ENCODE results near the gene ITGA1. TPM values are rescaled to one million over a fixed set of nuclear protein-coding genes. Genes with fewer than 3 reads are reported as not detected.

The ITGA1 gene
- total RNA-seq, 2 donors from 2014 or later: 29.3 to 34.9 TPM

DNA sequence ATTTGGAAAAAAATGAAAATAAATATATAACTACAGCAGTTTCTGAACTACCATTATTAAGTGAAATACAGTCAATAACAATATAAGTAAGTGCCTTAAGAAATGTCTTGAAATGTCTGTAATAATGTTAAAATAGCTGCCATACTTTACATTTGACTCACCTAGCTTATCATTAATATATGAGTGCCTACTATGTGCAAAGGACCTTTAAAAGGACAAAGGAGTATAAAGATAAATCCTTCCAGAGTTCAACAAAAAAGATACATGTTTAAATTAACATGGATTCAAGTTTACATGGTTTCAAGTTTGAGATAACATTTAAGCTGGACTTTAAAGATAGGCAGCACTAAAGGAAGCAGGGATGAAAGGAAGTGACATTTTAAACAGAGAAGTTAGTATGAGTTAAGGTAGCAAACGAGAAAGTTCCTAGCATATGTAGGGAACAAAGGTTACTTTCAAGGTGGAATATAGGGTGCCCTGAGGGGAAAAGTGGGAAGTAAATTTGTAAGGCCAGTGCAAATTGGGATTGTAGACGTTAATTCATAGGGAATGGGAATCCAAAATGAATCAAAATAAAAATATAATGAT, 8.9 kb downstream of the ITGA1 start:
- intact Hi-C loops (cut with DNase I): no loop called here
- ATAC-seq (no peak), DNase-seq (no peak)

DNA sequence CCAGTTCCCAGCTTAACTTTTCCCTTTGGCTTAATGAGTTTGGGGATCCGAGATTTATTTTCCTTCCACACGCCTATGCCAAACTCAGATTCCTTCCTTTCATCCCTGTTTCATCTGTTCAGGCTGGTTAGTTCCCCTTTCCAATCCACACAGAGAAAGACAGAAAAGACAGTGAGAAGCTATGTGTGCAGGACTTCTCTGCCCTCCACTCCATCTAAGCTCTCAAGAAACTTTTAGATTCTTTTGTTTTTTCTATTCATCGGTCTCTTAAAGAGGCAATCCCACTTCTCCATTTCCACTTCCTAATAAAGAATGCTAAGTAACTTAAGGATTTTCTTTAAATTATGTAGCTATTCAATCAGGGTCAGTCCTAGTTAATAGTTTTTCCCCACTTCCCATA, 11.2 kb downstream of the ITGA1 start:
- intact Hi-C loops (cut with DNase I): no loop called here
- ATAC-seq (no peak), DNase-seq (no peak)

DNA sequence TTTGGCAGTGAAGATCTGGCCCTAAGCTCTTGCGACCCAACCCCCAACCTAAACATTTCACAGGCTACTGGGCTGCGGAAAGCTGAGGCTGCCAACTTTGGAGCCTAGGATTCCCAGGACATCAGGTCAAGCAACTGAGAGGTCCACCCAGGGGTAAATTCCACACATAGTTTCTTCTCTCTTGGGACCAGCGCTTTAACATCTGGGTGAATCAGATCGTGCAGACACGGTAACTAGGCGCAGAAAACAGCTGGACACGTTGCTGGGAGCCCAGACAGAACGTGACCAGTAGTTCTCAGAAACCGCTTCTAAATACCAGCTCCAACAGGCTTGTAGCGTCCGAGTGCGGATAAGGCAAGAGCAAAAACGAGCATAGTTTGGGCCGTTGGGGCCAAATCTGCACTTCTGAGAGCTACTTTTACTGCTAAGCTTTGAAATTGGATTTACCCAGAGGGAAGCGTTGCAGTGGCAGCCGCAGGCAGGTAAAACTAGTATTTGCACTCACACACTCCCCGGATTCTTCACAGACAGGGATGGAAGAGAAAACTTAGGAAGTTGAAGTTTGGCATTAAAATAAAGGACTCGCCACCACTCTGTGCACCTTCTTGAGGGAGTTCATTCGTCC, 11.8 kb downstream of the ITGA1 start:
- intact Hi-C loops (cut with DNase I): no loop called here
- ATAC-seq: peak; percentile 35 to 50
- peak; percentile 41 for DNase-seq

DNA sequence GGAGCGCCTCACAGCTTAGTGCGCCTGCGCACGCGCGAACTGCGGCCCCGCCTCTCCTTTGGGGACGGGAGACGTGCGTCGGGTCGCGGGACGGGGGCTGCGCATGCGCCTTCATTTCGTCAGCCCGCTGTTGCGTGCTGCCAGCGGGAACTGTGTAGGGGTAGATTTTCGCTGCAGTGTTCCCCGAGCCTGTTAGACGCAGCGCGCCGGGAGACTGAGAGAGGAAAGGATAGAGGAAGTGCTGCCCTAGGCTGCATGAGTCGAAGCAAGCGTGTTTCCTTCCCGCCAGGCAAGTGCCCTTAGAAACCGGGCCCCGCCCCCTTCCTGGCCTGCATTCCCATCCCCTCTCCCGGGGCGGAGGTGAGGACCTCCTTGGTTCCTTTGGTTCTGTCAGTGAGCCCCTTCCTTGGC, 12.3 kb downstream of the ITGA1 start:
- intact Hi-C loops (cut with DNase I): no loop called here
- DNase-seq (peak; percentile 96), ATAC-seq (peak; percentile 94 to 95)

DNA sequence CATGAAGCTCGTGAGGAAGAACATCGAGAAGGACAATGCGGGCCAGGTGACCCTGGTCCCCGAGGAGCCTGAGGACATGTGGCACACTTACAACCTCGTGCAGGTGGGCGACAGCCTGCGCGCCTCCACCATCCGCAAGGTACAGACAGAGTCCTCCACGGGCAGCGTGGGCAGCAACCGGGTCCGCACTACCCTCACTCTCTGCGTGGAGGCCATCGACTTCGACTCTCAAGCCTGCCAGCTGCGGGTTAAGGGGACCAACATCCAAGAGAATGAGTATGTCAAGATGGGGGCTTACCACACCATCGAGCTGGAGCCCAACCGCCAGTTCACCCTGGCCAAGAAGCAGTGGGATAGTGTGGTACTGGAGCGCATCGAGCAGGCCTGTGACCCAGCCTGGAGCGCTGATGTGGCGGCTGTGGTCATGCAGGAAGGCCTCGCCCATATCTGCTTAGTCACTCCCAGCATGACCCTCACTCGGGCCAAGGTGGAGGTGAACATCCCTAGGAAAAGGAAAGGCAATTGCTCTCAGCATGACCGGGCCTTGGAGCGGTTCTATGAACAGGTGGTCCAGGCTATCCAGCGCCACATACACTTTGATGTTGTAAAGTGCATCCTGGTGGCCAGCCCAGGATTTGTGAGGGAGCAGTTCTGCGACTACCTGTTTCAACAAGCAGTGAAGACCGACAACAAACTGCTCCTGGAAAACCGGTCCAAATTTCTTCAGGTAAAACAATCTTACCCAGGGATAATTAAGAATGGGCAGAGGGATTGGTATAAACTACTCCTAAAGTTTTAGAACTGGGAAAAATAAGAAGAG, 12.9 kb downstream of the ITGA1 start:
- ATAC-seq (peak; percentile 72 to 88), DNase-seq (peak; percentile 76)
- intact Hi-C loops (cut with DNase I): no loop called here

DNA sequence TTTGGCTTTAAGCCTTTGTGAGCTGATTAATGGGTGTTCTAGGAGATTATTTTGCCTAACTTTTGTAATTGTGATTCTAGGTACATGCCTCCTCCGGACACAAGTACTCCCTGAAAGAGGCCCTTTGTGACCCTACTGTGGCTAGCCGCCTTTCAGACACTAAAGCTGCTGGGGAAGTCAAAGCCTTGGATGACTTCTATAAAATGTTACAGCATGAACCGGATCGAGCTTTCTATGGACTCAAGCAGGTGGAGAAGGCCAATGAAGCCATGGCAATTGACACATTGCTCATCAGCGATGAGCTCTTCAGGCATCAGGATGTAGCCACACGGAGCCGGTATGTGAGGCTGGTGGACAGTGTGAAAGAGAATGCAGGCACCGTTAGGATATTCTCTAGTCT, 13.6 kb downstream of the ITGA1 start:
- intact Hi-C loops (cut with DNase I): no loop called here
- no peak for ATAC-seq

DNA sequence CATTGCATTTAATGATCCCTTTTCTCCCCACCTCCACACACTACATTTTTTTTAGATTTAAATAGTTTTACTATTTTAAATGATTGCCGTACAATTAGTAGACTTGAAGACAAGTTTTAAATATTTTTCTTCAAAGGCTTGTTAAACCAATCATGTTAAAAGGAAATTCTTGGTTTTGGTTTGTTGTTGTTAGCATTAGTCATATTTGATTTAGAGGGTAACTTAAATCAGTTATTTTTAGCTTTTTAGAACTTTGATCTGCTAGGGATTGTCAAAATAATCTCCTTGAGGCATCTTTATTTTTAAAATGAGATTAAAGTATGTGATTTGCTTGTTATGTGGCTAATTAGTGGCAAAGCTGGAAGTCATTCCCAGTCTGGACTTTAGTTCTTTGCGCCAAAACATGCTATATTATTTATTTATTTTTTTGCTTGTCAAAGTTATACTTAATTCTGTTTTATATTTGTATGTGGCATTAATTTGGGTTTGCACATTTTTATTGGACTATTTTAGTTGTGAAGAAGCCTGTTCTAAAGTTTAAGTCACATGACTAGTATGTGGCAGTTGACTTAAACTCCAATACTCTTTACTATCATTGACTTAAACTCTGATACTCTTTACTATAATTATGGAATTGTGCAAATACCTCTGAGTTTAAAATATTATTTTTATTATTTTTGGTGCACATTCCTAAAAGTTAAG, 14.7 kb downstream of the ITGA1 start:
- intact Hi-C loops (cut with DNase I): no loop called here

More for the DNA sequence above, 13.6 kb downstream of the ITGA1 start:
- DNase-seq: no peak

DNA sequence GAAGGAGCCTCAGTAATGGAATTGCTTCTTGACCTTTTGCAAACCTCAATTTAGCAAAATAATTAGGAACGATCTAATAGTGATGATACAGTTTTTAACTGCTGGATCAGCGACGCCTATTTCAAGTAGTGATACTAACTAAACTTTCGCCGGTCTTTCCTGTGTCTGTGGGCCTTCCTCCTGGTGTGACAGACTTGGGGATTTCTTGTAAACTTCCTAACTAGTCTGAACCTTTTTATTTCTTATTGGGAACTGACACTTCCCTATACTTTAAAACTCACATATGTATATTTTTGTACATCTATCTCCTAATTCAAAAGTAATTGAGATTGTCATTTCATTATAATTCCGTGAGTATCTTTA, 15.2 kb downstream of the ITGA1 start:
- intact Hi-C loops (cut with DNase I): no loop called here

More for the DNA sequence above, 14.7 kb downstream of the ITGA1 start:
- DNase-seq (no peak), ATAC-seq (no peak)

DNA sequence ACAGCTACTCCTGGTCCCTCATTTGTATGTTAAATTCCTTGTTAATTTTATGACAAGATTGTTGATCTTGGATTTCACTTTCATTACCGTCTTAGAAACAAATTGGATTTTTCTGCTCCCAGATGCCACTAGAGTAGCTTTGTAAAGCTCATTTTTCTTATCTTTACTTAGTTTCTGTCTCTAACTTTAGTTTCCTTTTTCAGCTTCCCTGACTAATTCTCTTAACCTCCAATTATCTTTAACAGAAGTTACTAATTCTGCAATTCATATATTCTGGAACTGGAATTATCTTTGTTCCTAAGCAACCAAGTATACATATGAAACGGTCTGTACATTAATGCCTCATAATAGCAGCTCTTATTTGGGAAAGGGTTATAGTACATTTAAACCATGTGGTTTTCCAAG, 16.7 kb downstream of the ITGA1 start:
- DNase-seq: no peak
- ATAC-seq: no peak
- intact Hi-C loops (cut with DNase I): no loop called here

More for the DNA sequence above, 15.2 kb downstream of the ITGA1 start:
- DNase-seq (no peak), ATAC-seq (no peak)

DNA sequence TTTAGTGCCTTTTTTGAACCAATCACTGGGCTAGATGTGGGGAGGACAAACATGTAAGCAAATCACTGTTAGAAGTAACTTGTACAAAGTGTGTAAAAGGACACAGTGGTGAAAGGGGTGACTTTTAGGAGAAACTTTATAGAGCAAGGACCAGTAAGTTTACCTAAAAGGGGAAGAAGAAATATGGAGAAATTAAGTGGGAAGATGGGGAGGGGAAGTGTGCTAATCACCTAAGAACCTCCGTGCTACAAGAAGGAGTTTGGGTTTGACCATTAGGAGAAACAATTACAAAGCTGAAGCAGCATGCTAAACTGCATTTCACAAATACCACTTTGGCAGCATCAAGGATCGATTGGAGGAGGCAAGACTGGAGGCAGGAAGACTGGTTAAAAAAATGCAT, 17.3 kb downstream of the ITGA1 start:
- intact Hi-C loops (cut with DNase I): no loop called here
- ATAC-seq (no peak), DNase-seq (no peak)

DNA sequence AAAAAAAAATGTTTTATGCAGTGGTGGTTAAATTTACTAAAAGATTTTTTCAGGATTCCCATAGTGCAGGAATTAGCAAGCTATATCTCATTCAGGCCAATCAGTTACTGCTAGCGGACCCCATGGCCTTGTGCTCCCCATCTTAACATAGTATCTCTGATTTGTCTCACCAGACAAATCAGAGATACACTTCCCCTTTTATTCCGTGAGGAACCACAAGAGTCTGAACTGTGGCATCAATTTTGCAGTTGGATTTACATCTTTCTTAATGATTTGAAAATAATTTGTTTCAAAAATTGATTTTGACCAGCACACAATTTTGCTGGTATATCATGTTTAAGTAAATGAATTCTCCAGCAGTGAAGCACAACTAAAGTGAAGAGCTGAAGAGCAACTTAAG, 17.9 kb downstream of the ITGA1 start:
- ATAC-seq (no peak), DNase-seq (no peak)
- intact Hi-C loops (cut with DNase I): no loop called here

DNA sequence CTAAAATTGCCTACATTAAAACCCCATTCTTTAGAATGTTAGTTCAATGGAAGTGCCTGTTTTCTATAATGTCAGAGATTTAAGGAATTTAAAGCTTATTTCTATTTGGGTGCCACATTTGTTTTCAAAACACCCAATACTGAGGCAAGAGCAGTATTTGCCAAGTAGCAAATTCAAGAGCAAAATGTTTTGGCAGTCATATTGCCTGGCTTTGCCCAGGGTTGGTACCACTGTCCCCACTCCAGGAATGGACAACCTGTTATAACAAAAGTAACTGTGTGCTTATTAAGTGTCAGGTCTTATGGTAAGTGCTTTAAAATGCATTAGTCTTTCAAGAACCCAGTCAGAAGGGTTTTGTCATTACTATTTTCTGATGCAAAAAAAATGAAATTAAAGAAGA, 19.3 kb downstream of the ITGA1 start:
- no peak for ATAC-seq
- DNase-seq: no peak
- intact Hi-C loops (cut with DNase I): no loop called here

DNA sequence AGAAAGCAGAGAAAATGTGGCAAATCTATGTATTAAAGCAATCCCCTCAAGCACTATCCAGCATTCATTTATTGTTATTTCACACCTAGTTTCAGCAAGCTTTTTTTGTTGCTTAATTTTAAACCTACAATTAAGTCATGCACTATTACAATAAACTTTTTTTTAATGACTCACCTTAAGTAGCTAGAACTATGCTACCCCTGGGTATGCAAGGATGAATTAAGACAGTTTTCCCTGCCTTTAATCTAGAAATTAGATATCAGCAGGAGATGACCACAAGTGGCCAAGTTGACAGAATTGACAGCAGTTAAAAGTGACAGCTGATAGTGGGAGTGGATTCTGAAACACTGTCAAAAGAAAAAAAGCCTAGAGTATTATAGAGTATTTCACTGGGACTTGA, 20.0 kb downstream of the ITGA1 start:
- DNase-seq (no peak), ATAC-seq (no peak)
- intact Hi-C loops (cut with DNase I): no loop called here

DNA sequence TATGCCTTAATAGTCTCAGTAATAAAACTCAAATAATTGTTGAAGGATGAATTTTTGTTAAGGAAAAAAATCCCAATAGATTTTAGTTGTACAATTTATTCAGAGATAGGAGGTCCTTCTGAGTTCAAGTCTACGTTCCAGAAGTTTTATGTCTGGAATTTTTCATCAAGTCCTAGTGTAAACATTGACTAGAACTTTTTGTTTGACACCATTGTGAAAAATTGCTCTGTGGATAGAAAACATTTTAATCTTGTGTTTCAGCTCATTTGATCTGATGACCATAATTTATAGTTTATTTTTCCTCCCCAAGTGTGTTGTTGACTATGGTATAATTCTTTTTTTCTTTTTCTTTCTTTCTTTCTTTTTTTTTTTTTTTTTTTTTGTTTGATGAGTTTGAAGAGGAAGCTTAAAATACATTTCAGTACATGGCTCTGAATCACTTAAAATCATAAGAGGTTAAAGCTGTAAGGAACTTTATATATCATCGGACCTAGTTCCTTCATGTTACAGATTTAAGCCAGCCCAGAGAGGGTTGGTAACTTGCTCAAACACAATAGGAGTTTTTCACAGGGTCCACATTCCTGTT, 20.7 kb downstream of the ITGA1 start:
- no peak for ATAC-seq
- no peak for DNase-seq
- intact Hi-C loops (cut with DNase I): no loop called here

DNA sequence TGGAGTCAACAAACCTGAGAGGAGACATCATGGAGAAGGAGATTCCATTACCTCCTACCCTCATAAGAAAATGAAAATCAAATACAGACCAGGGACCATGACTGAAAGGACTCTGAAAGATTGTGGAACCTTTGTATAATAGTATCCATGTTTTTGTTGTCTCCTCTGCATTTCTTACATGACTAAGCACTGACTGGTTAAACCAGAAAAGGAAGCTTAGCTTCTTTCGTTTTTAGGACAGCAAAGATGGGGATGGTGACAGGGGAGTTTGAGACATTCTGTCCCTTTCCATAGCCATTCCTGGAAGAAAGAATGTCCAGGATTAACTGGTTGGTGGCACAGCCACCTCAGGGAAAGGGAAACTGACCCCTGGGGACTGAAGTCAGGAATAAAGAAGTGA, 22.2 kb downstream of the ITGA1 start:
- ATAC-seq: no peak
- DNase-seq: no peak

DNA sequence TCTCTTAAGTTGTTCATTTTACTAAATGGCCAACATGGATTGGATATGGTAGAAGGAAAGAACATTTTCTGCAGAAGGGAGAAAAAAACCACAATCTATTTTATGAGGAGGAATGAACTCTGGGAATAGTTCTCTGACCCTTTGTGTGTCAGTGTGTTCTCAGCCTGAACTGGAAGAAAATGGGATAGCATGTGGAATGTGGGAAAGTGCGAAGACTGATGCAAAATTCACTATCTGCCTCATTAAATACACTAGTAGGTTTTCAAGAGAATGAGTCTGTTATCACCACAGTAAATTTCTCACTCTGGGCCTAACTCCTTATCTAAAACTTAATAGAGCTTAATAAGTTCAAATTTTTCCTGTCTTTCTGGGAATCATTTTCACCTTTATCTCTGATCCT, 22.7 kb downstream of the ITGA1 start:
- intact Hi-C loops (cut with DNase I): no loop called here
- no peak for ATAC-seq
- no peak for DNase-seq

More for the DNA sequence above, 22.2 kb downstream of the ITGA1 start:
- intact Hi-C loops (cut with DNase I): no loop called here

DNA sequence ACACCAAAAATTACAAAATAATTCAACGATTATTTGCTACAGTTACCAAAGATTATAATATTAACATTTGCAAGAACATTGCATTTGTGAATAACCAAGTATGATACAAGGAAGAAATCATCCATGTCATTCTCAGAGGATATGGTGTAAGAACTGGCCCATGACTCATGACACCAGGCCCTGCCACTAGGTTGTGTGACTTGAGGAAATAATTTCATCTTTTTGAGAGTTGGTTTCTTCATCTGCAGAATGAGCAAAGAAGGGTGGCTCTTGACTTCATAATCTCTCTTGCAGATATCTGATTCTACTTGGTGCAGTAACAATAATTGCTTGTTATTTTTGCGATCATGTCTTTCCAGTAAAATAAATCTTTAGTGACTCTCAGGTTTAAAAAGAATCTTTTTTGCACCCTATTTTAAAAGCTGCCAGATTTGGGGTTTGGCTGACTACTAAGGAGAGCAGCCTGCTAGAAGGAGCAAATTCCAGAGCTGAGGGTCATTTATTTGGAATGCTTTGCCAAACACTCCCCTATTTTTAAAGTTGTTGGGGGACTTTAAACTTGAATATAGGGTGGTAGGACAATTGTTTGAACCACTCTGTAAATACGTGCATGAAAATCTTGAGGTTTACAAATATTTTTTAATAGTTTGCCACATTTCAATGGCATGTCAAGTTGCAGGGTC, 23.5 kb downstream of the ITGA1 start:
- peak; percentile 27 for DNase-seq
- ATAC-seq: peak in 1 of 2 donors; percentile 31
- intact Hi-C loops (cut with DNase I): no loop called here

DNA sequence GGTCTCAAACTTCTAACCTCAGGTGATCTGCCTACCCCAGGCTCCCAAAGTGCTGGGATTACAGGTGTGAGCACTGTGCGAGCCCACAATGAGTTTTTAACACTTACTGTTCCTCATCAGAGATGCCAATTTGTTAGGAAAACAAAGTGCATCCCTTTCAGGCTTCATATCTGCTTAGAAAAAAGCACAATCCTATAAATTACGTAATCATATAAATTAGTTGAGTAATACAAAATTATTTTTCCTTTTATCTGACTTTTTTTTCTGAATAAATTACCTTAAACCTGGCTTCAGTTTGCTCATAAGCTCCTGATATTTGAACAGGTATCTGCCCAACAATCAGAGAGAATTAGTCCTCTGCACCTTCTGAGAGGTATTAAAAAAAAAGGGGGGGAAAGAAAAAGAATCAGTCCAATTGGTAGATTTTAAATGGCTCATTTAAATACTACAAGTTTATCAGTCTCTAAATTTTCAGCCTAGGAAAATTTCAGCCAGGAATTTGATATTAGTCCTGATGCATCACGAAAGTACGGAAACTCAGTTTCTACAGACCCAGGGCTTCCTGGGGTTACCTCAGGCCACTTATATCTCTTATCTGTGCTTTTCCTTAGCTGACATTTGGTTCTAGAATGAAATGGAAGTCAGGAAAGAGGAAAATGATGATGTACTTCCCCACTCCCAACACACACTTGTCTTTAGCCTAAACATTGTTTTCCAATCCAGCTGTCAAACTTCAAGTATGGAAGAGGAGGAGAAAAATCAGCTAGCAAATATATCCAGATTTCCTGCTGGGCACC, 26.8 kb downstream of the ITGA1 start:
- DNase-seq: no peak
- no peak for ATAC-seq
- intact Hi-C loops (cut with DNase I): no loop called here
